Stimulated activated effector memory CD8-positive, alpha-beta T cell treated with anti-CD3 and anti-CD28 coated beads, Interleukin-12 subunit alpha, Interleukin-12 subunit beta, amount 100 ng/mL, for 72 hours (primary cell): ENCODE data around the gene CCL23.

Source experiments
- ATAC-seq: fragments of 150-1000 bp; cut with Tn5 transposase; 2 replicates; pipeline ENCODE4 v1.10.0; 2021
- DNase-seq, 2 donors: peaks; one replicate each; pipeline ENCODE4 v3.0.0; 2021 to 2022; ENCODE audit warnings: low spot score in 2 of 2
- H3K27ac Mint-ChIP-seq: one replicate; pipeline ENCODE4 v1.8.0; 2022; ENCODE audit warnings: mild to moderate bottlenecking, mixed read lengths
- H3K36me3 Mint-ChIP-seq: one replicate; pipeline ENCODE4 v1.8.0; 2022; ENCODE audit warnings: mild to moderate bottlenecking, mixed read lengths
- H3K4me1 Mint-ChIP-seq: one replicate; pipeline ENCODE4 v1.8.0; 2022; ENCODE audit warnings: mixed read lengths
- H3K4me3 Mint-ChIP-seq: one replicate; pipeline ENCODE4 v1.8.0; 2022; ENCODE audit warnings: mild to moderate bottlenecking, mixed read lengths
- H3K9me3 Mint-ChIP-seq: one replicate; pipeline ENCODE4 v1.8.0; 2022; ENCODE audit warnings: mixed read lengths

CCL23 gene

GRCh38 chr17:35988164-35988563 is 29.6 kb downstream of the CCL23 start:
- no peaks in the 10 kb centered on the region for H3K36me3 Mint-ChIP-seq
- no peak for DNase-seq
- H3K4me3 Mint-ChIP-seq: no peak overlapping the region
- H3K9me3 Mint-ChIP-seq: peaks cover 5% of the 10 kb centered on the region
- ATAC-seq: no peak
- no peak overlapping the region for H3K27ac Mint-ChIP-seq
- H3K4me1 Mint-ChIP-seq: peaks cover 19% of the 10 kb centered on the region

- ATAC-seq (no peak), DNase-seq (no peak)
- H3K27ac Mint-ChIP-seq: peak within 1 kb of the TSS; percentile 33
- H3K4me1 Mint-ChIP-seq: peaks cover 29% of the 10 kb centered on the region
- no peak within 1 kb of the TSS for H3K4me3 Mint-ChIP-seq
- peaks cover 5% of the 10 kb centered on the region for H3K9me3 Mint-ChIP-seq
- no peaks in the 10 kb centered on the region for H3K36me3 Mint-ChIP-seq
Measured at GRCh38 chr17:35986643-35987042, 31.1 kb downstream of the CCL23 start, which contains the start of gene CCL14. CCL14 (minus strand) TSS chr17:35986729; CDS start chr17:35986649, 80 bp downstream.

DNA sequence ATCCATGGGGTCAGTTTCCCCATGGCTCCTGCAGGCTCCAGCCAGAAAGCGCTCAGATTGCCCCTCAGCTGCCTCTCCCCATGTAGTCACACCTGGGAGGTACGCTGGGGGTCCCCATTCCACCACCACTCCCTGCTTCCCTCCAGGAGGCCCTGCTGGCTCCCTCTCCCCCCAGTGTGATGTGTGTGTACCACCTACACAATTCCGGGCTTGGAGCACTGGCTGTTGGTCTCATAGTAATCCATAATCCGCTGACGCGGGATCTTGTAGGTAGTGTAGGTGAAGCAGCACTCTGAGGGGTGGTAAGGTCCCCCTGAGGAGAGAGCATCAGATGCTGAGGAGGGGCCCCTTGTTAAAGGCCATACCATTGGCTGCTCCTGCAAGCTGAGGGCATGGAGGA is 33.6 kb downstream of the CCL23 start:
- no peak for ATAC-seq

DNA sequence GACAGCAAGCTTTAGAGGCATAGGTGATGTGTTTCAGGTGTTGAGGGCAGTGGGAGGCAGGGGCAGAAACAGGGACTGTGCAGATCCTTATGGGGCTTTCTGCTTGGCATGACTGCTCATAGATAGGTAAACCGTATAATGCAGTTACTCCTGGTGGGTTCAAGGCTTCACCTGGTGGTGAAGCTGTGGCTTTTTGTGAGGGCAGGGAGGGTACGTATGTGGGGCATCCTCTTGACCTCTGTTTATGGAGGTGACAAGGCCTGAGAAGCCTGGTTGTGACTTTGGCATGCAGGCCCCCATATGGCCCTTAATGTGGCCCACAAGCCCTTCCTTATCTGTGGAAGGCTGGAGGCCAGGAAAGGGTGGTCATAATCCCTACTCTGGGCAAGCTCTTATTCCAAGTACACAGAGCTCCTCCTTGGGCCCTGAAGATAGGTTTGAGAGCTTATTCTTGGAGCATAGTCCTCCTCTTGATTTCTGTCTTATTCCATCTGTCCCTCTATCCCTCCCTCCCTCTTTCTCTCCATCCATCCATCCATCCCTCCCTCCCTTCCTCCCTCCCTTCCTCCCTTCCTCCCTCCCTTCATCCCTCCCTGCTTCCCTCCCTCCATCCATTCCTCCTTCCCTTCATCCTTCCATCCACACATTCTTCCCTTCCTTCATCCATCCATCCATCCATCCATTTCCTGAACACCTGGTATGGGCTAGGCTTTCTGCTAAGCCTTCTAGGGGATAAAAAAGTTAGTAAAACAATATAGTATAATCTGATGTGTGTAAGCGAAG is 35.2 kb downstream of the CCL23 start:
- no peak for DNase-seq
- peaks cover 56% of the 10 kb centered on the region for H3K4me1 Mint-ChIP-seq
- peak overlapping the region; percentile 73 for H3K27ac Mint-ChIP-seq
- no peak for ATAC-seq
- no peaks in the 10 kb centered on the region for H3K36me3 Mint-ChIP-seq
- no peaks in the 10 kb centered on the region for H3K9me3 Mint-ChIP-seq
- H3K4me3 Mint-ChIP-seq: no peak overlapping the region

More for the DNA sequence above, 33.6 kb downstream of the CCL23 start:
- DNase-seq: no peak
- H3K4me3 Mint-ChIP-seq: no peak overlapping the region
- peak overlapping the region; percentile 73 for H3K27ac Mint-ChIP-seq
- peaks cover 41% of the 10 kb centered on the region for H3K4me1 Mint-ChIP-seq
- H3K9me3 Mint-ChIP-seq: peaks cover 5% of the 10 kb centered on the region
- H3K36me3 Mint-ChIP-seq: no peaks in the 10 kb centered on the region

- DNase-seq (no peak), ATAC-seq (no peak)
- Mint-ChIP-seq H3K4me1 (peaks cover 60% of the 10 kb centered on the region), H3K27ac (peak overlapping the region; percentile 73), H3K9me3 (no peaks in the 10 kb centered on the region), H3K4me3 (no peak overlapping the region), H3K36me3 (no peaks in the 10 kb centered on the region)
Measured at GRCh38 chr17:35981908-35982330, 35.9 kb downstream of the CCL23 start.

DNA sequence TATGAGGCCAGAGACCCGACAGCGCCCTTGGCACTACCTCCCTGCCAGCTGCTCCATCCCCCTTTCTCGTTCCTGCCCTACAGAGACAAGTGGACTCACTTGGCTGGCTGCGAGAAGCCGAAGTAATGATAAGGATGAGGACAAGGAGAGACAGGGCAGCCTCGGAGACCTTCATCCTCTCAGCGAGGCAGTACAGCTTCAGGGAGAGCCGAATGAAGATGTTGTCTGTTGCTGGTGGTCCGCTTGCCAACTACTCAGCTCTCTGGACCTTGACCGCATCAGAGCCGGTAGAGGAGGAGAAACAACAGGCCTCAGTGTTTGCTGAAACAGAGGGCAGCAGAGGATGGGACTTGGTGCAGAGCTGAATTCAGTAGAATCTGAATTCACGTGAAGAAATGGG is 36.5 kb downstream of the CCL23 start, which contains the start of gene CCL16:
Gene CCL16 (minus strand): TSS at position 252 of the 400 bp plus-strand sequence. CDS start 77 bp downstream, at position 175.
- DNase-seq (no peak), ATAC-seq (no peak)
- Mint-ChIP-seq H3K4me1 (peaks cover 62% of the 10 kb centered on the region), H3K9me3 (no peaks in the 10 kb centered on the region), H3K27ac (peak within 1 kb of the TSS; percentile 73), H3K36me3 (no peaks in the 10 kb centered on the region), H3K4me3 (no peak within 1 kb of the TSS)

GRCh38 chr17:35978346-35978745 is 39.4 kb downstream of the CCL23 start:
- Mint-ChIP-seq H3K36me3 (no peaks in the 10 kb centered on the region), H3K9me3 (no peaks in the 10 kb centered on the region), H3K27ac (peak overlapping the region; percentile 87), H3K4me3 (no peak overlapping the region), H3K4me1 (peaks cover 61% of the 10 kb centered on the region)
- no peak for ATAC-seq
- no peak for DNase-seq

GRCh38 chr17:35977509-35977908 is 40.3 kb downstream of the CCL23 start:
- H3K27ac Mint-ChIP-seq: peak overlapping the region; percentile 87
- no peak overlapping the region for H3K4me3 Mint-ChIP-seq
- no peaks in the 10 kb centered on the region for H3K36me3 Mint-ChIP-seq
- no peaks in the 10 kb centered on the region for H3K9me3 Mint-ChIP-seq
- H3K4me1 Mint-ChIP-seq: peaks cover 65% of the 10 kb centered on the region
- DNase-seq: no peak
- no peak for ATAC-seq

- Mint-ChIP-seq H3K27ac (peak overlapping the region; percentile 91), H3K9me3 (no peaks in the 10 kb centered on the region), H3K36me3 (no peaks in the 10 kb centered on the region), H3K4me3 (no peak overlapping the region), H3K4me1 (peaks cover 63% of the 10 kb centered on the region)
- DNase-seq (no peak), ATAC-seq (peak; percentile 52)
Measured at GRCh38 chr17:35973333-35974260, 44.2 kb downstream of the CCL23 start.

DNA sequence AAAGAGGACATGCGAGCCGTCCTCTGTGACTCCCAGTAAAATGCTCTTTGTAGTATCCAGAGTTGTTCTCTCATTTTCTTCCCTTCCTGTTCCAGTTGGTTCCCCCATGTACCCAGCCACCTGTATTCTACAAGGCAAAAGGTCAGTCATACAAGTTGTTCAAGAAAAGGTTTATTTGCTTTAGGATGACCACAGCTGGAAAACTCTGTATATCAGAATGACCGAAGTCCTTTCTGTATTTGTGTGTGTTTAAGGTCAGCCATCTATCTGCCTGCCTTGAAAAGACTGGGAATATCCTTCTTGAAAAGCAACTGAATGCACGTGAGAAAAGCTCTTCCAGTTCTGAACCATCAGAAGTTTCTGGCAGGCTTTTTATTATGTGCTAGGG is 44.8 kb downstream of the CCL23 start:
- Mint-ChIP-seq H3K27ac (peak overlapping the region; percentile 91), H3K9me3 (no peaks in the 10 kb centered on the region), H3K4me3 (no peak overlapping the region), H3K36me3 (no peaks in the 10 kb centered on the region), H3K4me1 (peaks cover 56% of the 10 kb centered on the region)
- DNase-seq (no peak), ATAC-seq (no peak)

GRCh38 chr17:35972535-35972934 is 45.2 kb downstream of the CCL23 start:
- H3K9me3 Mint-ChIP-seq: no peaks in the 10 kb centered on the region
- no peak for DNase-seq
- no peaks in the 10 kb centered on the region for H3K36me3 Mint-ChIP-seq
- peaks cover 52% of the 10 kb centered on the region for H3K4me1 Mint-ChIP-seq
- peak overlapping the region; percentile 91 for H3K27ac Mint-ChIP-seq
- H3K4me3 Mint-ChIP-seq: no peak overlapping the region
- no peak for ATAC-seq

- Mint-ChIP-seq H3K9me3 (no peaks in the 10 kb centered on the region), H3K4me1 (peaks cover 50% of the 10 kb centered on the region), H3K27ac (peak overlapping the region; percentile 72), H3K4me3 (no peak overlapping the region), H3K36me3 (no peaks in the 10 kb centered on the region)
- ATAC-seq: no peak
- no peak for DNase-seq
Measured at GRCh38 chr17:35972066-35972465, 45.7 kb downstream of the CCL23 start.

- peaks cover 48% of the 10 kb centered on the region for H3K4me1 Mint-ChIP-seq
- H3K9me3 Mint-ChIP-seq: no peaks in the 10 kb centered on the region
- H3K27ac Mint-ChIP-seq: peak overlapping the region; percentile 88
- peak; percentile 76 for ATAC-seq
- H3K36me3 Mint-ChIP-seq: no peaks in the 10 kb centered on the region
- H3K4me3 Mint-ChIP-seq: peak overlapping the region; percentile 31
- peak; percentile 71 to 88 for DNase-seq
Measured at GRCh38 chr17:35969558-35970380, 48.0 kb downstream of the CCL23 start.

GRCh38 chr17:35968520-35969054 is 49.2 kb downstream of the CCL23 start:
- Mint-ChIP-seq H3K4me3 (no peak overlapping the region), H3K36me3 (no peaks in the 10 kb centered on the region), H3K27ac (no peak overlapping the region), H3K9me3 (no peaks in the 10 kb centered on the region), H3K4me1 (peaks cover 47% of the 10 kb centered on the region)
- ATAC-seq (no peak), DNase-seq (no peak)
